ENCODE data around the gene CHL1. TPM values are rescaled to one million over a fixed set of nuclear protein-coding genes. Genes with fewer than 3 reads are reported as not detected.
A peak's percentile ranks its signal among the peaks of the same experiment; 100 is the strongest.

Gene CHL1, protein sequence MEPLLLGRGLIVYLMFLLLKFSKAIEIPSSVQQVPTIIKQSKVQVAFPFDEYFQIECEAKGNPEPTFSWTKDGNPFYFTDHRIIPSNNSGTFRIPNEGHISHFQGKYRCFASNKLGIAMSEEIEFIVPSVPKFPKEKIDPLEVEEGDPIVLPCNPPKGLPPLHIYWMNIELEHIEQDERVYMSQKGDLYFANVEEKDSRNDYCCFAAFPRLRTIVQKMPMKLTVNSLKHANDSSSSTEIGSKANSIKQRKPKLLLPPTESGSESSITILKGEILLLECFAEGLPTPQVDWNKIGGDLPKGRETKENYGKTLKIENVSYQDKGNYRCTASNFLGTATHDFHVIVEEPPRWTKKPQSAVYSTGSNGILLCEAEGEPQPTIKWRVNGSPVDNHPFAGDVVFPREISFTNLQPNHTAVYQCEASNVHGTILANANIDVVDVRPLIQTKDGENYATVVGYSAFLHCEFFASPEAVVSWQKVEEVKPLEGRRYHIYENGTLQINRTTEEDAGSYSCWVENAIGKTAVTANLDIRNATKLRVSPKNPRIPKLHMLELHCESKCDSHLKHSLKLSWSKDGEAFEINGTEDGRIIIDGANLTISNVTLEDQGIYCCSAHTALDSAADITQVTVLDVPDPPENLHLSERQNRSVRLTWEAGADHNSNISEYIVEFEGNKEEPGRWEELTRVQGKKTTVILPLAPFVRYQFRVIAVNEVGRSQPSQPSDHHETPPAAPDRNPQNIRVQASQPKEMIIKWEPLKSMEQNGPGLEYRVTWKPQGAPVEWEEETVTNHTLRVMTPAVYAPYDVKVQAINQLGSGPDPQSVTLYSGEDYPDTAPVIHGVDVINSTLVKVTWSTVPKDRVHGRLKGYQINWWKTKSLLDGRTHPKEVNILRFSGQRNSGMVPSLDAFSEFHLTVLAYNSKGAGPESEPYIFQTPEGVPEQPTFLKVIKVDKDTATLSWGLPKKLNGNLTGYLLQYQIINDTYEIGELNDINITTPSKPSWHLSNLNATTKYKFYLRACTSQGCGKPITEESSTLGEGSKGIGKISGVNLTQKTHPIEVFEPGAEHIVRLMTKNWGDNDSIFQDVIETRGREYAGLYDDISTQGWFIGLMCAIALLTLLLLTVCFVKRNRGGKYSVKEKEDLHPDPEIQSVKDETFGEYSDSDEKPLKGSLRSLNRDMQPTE (N-terminal part only)
- total RNA-seq (ENCODE audit: unreplicated experiment), result 35.5 TPM
- long read RNA-seq, full-length matches to known transcripts, result 2 of 3 reads
- long read RNA-seq, partial matches to known transcripts, result 0 of 3 reads
- long read RNA-seq, other reads (novel, unspliced or antisense), result 1 of 3 reads

DNA sequence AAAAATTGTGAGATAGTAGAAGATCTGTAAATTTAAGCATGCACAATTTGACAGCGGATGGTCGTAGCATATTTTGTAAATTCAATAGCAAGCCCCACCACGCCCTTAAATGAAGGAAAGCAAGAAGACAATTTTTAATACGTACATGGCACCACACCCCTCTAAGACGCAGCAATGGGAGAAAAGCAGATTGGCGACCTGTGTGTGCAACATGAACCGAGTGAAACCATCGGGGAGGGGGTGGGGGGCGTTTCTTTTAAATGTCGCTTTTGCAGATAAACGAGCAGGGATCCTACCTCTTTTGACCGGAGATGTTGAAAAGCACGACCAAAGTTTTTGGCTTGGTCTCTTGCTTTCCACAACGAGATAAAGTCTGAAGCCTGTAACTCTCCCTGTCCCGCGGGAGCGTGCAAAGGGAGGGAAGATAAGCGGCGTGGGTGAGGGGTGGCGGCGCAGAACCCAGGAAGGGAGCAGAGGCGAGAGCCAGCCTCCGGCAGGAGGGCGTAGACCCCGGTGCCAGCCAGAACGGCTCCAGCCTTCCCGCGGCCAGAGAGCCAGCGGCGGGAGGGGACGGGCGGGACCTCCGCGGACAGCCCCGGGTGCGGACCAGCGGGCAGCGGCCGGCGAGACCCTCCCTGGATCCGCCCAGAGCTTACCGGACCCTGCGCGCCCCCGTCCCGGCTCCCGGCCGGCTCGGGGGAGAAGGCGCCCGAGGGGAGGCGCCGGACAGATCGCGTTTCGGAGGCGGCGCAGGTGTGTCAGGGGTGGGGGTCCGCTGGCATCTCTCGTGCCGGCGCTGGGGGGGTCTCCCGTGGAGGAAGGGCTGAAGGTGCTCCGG is at the start of gene CHL1:
CHL1 (plus strand) TSS at position 453 of the 838 bp plus-strand sequence. CDS start 123,014 bp downstream, outside the sequence.
- H3K27me3 Mint-ChIP-seq (ENCODE audit: unreplicated experiment), result peaks cover 4% of the 10 kb centered on the region
- peak; percentile 54 for DNase-seq
- peak within 1 kb of the TSS; percentile 82 for H3K4me3 Mint-ChIP-seq (ENCODE audit: unreplicated experiment)
- no peaks in the 10 kb centered on the region for H3K36me3 Mint-ChIP-seq (ENCODE audit: unreplicated experiment)
- TF ChIP-seq, protein P1, sequence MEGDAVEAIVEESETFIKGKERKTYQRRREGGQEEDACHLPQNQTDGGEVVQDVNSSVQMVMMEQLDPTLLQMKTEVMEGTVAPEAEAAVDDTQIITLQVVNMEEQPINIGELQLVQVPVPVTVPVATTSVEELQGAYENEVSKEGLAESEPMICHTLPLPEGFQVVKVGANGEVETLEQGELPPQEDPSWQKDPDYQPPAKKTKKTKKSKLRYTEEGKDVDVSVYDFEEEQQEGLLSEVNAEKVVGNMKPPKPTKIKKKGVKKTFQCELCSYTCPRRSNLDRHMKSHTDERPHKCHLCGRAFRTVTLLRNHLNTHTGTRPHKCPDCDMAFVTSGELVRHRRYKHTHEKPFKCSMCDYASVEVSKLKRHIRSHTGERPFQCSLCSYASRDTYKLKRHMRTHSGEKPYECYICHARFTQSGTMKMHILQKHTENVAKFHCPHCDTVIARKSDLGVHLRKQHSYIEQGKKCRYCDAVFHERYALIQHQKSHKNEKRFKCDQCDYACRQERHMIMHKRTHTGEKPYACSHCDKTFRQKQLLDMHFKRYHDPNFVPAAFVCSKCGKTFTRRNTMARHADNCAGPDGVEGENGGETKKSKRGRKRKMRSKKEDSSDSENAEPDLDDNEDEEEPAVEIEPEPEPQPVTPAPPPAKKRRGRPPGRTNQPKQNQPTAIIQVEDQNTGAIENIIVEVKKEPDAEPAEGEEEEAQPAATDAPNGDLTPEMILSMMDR (IDR thresholded peaks at IDR 0.05; ENCODE audit: partially characterized antibody, unreplicated experiment), result no peak
- no peaks in the 10 kb centered on the region for H3K9me3 Mint-ChIP-seq (ENCODE audit: unreplicated experiment)
- no peaks in the 10 kb centered on the region for H3K4me1 Mint-ChIP-seq (ENCODE audit: low read depth, unreplicated experiment)
- H3K27ac Mint-ChIP-seq (ENCODE audit: unreplicated experiment), result no peak within 1 kb of the TSS

DNA sequence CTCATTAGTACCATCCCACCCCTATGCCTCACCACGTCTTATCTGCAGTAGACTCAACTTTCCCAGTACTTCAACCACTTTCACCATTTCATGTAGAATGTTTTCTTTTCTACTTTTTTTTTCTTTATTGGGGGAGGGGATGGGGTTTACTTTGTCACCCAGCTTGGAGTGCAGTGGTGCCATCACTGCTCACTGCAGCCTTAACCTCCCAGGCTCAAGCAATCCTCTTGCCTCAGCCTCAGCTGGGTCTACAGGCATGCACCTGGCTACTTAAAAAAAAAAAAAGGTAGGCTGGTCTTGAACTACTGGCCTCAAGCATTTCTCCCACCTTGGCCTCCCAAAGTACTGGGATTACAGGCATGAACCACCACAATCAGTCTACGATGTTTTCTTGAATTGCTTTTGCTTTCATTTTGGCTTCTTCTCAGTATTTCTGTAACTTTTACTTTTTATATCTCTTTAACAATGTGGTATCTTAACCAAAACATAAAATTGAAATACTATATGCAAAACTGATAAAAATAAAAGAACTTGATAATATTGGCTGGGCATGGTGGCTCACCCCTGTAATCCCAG is 44.9 kb upstream of the CHL1 start:
- Mint-ChIP-seq H3K27me3 (ENCODE audit: unreplicated experiment) (no peaks in the 10 kb centered on the region), H3K4me1 (ENCODE audit: low read depth, unreplicated experiment) (no peaks in the 10 kb centered on the region), H3K36me3 (ENCODE audit: unreplicated experiment) (no peaks in the 10 kb centered on the region), H3K9me3 (ENCODE audit: unreplicated experiment) (no peaks in the 10 kb centered on the region), H3K4me3 (ENCODE audit: unreplicated experiment) (no peak overlapping the region), H3K27ac (ENCODE audit: unreplicated experiment) (no peak overlapping the region)
- TF ChIP-seq, protein P1 (IDR thresholded peaks at IDR 0.05; ENCODE audit: partially characterized antibody, unreplicated experiment), result no peak
- no peak for DNase-seq

DNA sequence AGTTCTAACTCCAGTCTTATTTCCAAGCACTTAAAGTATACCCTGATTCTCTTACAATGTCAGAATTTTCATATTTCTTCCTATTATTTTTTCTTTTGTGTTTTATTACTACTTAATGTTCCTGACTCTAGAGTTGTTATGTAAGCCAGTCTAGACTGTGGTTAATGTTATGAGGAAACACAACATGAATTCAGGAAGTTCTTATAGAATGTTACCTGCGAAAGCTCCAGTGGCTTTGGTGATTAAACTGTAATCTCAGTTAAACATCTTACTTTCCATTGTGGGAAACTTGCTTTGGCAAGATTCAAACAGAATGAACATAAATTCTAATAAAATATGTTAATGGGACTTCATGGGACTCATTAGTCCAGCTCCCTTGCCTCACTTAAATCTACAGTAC is 36.6 kb upstream of the CHL1 start:
- Mint-ChIP-seq H3K4me3 (ENCODE audit: unreplicated experiment) (no peak overlapping the region), H3K9me3 (ENCODE audit: unreplicated experiment) (no peaks in the 10 kb centered on the region), H3K27me3 (ENCODE audit: unreplicated experiment) (no peaks in the 10 kb centered on the region), H3K36me3 (ENCODE audit: unreplicated experiment) (no peaks in the 10 kb centered on the region), H3K4me1 (ENCODE audit: low read depth, unreplicated experiment) (no peaks in the 10 kb centered on the region), H3K27ac (ENCODE audit: unreplicated experiment) (no peak overlapping the region)
- TF ChIP-seq, protein P1 (IDR thresholded peaks at IDR 0.05; ENCODE audit: partially characterized antibody, unreplicated experiment), result no peak
- no peak for DNase-seq

DNA sequence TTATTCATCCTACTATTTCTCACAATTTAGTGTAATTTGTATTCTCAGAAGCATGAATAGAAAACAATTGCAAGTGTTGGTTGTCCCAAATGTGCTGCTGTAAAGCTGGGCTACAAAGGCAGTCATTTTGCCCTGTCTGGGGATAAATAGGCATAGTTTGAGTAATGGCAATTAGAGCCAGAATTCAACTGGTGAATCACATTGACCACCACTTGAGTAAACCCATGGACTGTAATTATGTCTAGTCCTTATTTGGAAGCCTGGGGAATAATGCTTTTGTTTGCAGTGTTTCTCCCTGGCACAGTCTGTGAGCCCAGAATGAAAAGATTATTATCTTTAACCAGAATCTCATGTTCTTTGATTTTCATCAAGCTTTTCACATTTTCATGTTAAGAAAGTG is 30.5 kb upstream of the CHL1 start:
- DNase-seq, result no peak
- TF ChIP-seq, protein P1 (IDR thresholded peaks at IDR 0.05; ENCODE audit: partially characterized antibody, unreplicated experiment), result no peak
- Mint-ChIP-seq H3K4me3 (ENCODE audit: unreplicated experiment) (no peak overlapping the region), H3K27me3 (ENCODE audit: unreplicated experiment) (no peaks in the 10 kb centered on the region), H3K36me3 (ENCODE audit: unreplicated experiment) (no peaks in the 10 kb centered on the region), H3K27ac (ENCODE audit: unreplicated experiment) (no peak overlapping the region), H3K9me3 (ENCODE audit: unreplicated experiment) (no peaks in the 10 kb centered on the region), H3K4me1 (ENCODE audit: low read depth, unreplicated experiment) (no peaks in the 10 kb centered on the region)

Measured in glutamatergic neuron (in vitro differentiated cells).